HG03460 (cell line): ENCODE measurements around the gene NDE1.

Experiments
- ATAC-seq: cut with Tn5 transposase; IDR thresholded peaks from one replicate; pipeline ENCODE4 v1.9.1; 2021; ENCODE audit not compliant: unreplicated experiment

Gene NDE1

GRCh38 chr16:15732416-15732815 lies 82.4 kb downstream of the NDE1 start:
- ATAC-seq, result no peak

- no peak for ATAC-seq
Measured at GRCh38 chr16:15735610-15736009, 85.6 kb downstream of the NDE1 start.

DNA sequence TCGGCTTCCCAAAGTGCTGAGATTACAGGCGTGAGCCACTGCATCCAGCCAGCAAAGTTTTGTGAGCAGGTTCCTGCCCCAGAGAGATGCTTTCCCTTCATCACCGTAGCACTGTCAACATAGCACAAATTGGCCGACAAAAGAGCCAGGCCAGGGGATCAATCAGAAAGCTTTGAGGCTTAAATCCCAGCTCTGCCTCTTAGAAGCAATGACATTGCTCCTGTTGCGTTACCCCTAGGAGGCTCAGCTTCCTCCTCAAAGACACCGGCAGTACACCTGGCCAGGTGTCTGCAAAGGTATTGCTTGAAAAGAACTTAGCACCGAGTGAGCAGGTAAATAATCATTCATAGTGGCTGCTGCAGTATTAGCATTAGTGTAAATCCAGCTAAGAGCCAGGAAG lies 86.5 kb downstream of the NDE1 start:
- no peak for ATAC-seq

GRCh38 chr16:15737140-15737644 lies 87.1 kb downstream of the NDE1 start:
- ATAC-seq, result no peak

GRCh38 chr16:15739464-15739863 lies 89.4 kb downstream of the NDE1 start:
- no peak for ATAC-seq

- ATAC-seq, result no peak
Measured at GRCh38 chr16:15739950-15740349, 89.9 kb downstream of the NDE1 start.

- ATAC-seq, result no peak
Measured at GRCh38 chr16:15741207-15741871, 91.3 kb downstream of the NDE1 start.

- ATAC-seq, result no peak
Measured at GRCh38 chr16:15742716-15743115, 92.7 kb downstream of the NDE1 start.

- no peak for ATAC-seq
Measured at GRCh38 chr16:15743657-15744056, 93.6 kb downstream of the NDE1 start.

GRCh38 chr16:15746332-15746731 lies 96.3 kb downstream of the NDE1 start:
- ATAC-seq, result no peak

DNA sequence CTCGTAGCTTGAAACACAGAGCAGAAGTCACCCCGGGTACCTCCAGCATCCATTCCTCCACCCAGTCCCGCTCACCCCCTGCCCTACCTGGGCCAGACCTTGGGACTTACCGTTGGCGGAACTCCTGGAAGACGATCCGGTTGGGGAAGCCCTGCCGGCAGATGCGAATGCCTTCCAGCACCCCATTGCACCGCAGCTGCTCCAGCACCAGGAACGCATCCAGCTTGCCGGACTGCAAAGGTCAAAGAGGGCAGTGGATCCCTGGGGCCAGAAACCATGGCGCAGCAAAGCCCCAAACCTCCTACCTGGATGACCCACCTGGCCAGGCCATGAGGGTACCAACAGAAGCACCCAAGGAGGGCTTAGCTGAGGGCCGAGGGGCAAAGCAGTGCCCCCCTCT lies 97.9 kb downstream of the NDE1 start:
- ATAC-seq, result no peak

DNA sequence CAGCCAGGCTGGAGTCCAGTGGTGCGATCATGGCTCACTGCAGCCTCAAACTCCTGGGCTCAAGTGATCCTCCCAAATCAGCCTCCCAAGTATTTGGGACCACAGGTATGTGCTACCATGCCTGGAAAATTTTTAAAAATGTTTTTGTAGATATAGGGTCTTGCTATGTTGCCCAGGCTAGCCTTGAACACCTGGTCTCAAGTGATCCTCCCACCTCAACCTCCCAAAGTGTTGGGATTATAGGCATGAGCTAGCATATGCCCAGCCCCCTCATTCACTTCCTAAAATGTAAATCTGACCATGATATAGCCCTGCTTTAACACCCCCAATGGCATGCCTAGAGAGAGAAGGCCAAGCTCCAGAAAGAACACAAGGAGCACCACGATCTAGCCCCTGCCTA lies 98.6 kb downstream of the NDE1 start:
- ATAC-seq, result no peak

- no peak for ATAC-seq
Measured at GRCh38 chr16:15749371-15749770, 99.3 kb downstream of the NDE1 start.

DNA sequence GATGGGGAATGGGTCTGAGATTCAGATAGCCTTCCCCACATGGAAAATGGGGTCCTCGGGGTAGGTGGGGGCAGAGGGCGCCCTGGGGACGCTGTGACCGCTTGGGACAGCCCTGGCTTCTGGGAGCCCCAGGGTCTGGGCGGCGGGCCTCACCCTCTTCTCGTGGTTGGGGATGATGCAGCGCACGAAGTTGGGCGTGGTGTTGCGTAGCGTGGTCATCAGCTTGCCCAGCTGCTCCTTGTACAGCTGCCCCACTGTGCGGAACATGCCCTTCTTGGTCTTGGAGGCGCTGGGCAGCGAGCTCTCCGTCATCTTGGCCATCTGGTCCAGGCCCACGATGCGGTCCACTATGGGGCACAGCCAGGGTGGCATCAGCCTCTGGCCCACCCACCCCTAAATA lies 99.9 kb downstream of the NDE1 start:
- ATAC-seq, result no peak

DNA sequence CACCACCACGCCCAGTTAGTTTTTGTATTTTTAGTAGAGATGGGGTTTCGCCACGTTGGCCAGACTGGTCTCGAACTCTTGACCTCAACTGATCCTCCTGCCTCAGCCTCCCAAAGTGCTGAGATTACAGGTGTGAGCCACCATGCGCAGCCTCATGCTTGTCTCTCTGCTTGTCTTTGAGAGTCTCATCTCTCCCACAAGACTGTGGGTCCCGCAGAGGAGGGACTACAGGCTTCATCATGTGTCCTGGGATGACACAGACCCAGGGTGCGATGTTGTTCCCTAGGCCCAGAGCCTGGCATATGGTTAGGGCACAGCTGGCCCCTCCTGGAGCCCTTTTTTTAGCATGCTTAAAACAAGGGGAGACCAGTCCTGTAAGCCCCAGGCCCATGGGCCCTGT lies 101.9 kb downstream of the NDE1 start:
- no peak for ATAC-seq

DNA sequence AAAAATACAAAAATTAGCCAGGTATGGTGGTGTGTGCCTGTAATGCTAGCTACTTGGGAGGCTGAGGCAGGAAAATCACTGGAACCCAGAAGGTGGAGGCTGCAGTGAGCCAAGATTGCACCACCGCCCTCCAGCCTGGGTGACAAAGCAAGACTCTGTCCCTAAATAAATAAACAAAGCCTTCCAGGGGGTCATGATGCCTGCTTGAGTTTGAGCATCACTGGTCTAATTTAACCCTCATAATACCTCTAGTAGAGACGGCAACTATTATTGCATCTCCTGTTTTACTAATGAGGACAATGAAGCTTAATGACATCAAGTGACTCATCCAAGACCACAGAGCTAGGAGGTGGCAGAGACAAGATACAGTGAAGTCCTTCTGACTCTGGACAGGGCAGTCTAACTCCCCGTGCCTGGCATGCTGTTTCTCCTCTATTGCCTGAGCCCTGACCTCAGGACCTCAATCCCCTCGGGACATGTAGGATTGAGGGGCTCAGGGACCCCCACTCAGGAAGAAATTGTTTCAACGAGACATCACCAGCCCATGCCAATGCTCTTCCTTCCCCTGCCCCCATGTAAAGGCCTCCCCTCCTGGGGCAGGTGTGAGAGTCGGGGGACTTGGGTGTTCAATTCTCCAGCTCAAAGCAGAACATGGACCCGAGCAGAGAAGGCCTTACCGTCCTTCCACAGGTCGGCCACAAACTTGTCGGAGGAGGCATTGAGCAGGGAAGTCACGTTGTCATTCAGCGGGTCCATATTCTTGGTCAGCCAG lies 102.9 kb downstream of the NDE1 start:
- no peak for ATAC-seq

GRCh38 chr16:15754821-15755534 lies 104.9 kb downstream of the NDE1 start:
- no peak for ATAC-seq

DNA sequence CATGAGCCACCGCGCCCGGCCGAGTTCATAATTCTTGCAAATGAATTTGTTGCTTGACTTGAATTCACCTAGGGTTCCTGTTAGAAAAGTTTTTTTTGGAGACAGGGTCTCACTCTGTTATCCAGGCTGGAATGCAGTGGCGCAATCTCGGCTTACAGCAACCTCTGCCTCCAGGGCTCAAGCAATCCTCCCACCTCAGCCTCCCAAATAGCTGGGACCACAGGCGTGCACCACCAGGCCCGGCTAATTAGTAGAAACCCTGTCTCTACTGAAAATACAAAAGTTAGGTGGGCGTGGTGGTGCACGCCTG lies 107.0 kb downstream of the NDE1 start:
- no peak for ATAC-seq

DNA sequence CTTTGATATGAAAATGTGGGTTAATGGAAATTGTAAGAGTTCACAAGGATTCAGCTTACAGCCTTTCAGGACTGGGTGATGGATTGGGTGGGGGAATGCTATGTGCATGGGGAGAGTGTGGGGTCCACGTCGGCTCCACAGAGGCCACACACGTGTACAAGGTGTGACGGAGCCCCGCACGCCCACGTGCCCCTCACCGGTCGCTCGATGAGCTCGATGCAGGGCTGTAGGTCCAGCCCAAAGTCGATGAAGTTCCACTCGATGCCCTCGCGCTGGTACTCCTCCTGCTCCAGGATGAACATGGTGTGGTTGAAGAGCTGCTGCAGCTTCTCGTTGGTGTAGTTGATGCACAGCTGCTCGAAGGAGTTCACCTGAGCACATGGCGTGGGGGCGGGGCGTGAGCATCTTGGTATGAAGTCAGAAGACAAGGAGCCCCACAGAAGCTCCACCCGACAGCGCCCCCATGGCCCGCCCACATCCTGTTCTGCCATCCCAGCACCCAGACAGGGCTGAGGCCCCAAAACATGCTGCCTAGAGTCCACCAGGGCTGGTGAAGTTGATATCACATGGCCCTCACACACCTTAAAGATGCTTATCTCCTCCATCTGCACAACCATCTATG lies 107.7 kb downstream of the NDE1 start:
- no peak for ATAC-seq

DNA sequence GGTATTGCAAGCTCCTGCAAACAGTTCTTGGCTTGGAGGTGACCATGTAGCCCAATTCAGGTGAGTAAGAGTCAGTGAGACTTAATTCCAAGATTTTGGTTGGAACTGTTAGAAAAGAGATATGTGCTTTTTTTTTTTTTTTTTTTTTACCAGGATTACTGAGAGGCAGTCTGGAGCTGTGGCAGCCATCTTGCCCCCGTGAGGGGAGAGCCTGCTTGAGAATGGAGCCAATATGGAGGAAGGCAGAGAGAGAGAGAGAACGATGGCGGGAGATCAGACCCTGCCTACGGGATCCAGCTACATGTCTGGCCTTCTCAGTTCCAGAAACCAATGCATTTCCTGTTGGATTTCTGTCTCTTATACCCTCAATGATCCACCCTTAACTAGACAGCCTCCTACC lies 109.0 kb downstream of the NDE1 start:
- no peak for ATAC-seq

GRCh38 chr16:15760129-15760528 lies 110.1 kb downstream of the NDE1 start:
- ATAC-seq, result no peak

GRCh38 chr16:15764112-15764511 lies 114.1 kb downstream of the NDE1 start:
- no peak for ATAC-seq
